Cerebellar nuclear complex (tissue), 1 donor: ENCODE results near the gene TMEM151B.

Source experiments
- DNase-seq, 2 experiments: peaks; one replicate each; lab custom pipeline; 2025; lab: John Stamatoyannopoulos, UW

TMEM151B gene

DNA sequence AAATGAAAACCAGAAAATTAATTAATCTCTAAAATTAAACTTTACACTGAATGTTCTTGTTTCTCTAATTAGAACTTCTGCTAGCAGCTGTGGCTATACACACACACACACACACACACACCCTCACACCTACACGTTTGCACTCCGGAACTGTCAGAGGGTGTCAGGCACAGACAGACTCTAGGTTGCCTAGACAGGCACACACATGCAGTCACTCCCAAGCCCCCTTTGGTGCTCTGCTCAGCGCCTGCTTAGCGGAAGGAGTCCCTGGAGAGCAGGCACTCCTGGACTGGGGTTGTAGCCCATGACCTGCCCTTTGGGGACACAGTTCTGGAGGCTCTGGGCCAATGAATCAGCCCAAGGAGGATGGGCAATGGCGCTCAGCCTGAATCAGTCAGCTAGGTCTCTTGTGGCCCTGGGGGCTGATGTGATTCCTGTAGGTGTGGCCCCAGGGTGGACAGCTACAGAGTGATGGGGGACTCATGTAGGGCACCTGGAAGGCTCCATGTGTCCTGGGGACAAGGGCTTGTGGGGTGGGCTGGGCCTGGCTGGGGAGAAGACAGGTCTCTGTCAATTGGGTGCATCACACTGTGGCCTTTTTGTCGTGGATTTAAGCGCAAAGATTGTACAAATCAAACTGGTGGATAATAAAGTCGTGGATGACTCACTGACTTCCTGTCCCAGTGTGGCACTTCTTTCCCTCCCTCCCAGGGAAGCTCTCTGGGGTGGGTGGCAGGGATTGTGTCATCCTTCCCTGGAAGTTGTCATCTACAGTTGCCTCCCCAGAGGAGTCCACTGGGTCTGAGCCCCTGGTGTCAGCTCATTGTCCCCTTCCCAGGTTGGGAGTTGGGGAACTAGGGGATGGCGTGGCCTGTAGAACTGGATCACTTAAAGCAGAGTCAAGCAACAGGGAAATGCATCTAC is 8.8 kb downstream of the TMEM151B start:
- no peak for DNase-seq

DNA sequence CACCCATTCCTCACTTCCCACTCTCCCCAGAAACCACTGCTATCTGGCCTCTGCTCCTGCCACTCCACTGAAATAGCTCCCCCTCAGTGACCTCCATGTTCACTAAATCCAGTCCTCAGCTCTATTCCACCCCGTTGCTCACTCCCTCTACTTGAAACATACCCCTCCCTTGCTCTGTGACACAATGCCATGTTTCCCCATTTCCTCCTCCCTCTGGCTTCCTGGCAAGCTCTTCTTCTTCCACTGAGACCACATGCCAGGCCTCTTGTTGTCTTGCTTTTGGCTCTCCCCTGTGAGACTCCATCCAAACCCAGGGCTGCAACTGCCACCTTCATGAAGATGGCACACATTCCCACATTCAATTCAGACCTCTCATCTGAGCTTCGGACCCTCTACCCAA is 13.9 kb downstream of the TMEM151B start:
- peak; percentile 97 to 99 for DNase-seq

DNA sequence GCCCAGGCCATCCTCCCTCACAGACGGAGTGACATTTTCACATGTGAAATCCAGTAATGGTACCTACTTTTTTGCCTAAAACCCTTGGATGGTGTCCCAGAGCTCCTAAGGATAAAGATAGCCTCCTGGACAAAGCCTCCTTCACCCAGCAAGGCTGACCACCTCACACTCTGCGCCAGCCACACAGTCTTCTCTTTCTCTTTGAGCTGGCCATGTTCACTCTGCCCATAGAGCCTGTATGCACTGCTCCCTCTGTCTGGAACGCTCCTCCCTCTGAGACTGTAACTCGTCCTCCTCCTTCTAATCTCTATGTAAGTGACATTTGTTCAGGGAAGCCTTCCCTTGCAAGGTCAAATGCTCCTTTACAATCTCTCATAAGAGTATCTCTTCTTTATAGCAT is 14.6 kb downstream of the TMEM151B start:
- DNase-seq: peak in 1 of 2 experiments; percentile 62

GRCh38 chr6:44285552-44286284 is 15.5 kb downstream of the TMEM151B start:
- no peak for DNase-seq

- no peak for DNase-seq
Measured at GRCh38 chr6:44286285-44286565, 16.0 kb downstream of the TMEM151B start.

DNA sequence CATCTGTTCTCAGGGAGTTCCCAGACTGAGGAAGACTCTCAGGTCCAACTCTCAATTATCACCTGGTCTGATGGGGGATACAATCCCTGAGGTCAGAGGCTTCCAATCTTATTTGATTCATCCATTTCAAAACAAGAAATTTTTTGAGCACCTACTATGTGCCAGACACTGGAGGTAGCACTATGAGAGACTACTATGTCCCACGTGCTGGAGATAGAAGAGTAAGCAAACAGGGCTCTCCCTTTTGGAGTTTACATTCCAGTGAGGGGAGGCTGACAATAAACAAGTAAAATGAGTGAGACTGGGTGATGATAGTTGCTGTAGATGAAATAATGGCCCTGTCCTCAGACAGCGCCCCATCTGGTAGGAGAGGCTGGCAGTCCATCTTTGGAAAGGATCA is 16.5 kb downstream of the TMEM151B start:
- no peak for DNase-seq

DNA sequence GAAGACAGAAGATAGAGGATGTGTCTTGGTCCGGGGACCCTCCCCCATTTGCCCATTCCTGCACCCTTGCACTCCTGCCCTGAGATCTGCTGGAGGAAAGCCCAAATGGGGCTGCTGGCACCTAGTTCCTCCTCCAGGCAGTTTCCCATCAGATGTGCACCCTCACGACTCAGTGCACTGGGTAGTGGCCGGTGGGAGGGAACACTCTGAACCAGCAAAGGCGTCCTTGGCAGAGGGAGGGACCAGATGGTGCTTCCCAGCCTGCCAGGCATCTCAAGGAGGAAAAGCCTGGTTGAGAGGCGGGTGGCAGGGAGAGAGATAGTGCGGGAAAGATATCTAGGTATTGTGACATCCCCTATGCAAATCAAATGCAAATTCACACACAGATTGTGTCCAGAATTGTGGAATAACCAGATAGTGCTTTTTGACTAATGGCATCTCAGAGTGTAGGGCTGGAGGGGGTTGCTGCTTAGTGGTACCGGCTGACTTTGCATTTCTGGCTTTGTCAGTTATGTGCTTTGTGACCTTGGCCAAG is 19.5 kb downstream of the TMEM151B start:
- peak; percentile 84 to 98 for DNase-seq

GRCh38 chr6:44291841-44292240 is 21.6 kb downstream of the TMEM151B start:
- no peak for DNase-seq

DNA sequence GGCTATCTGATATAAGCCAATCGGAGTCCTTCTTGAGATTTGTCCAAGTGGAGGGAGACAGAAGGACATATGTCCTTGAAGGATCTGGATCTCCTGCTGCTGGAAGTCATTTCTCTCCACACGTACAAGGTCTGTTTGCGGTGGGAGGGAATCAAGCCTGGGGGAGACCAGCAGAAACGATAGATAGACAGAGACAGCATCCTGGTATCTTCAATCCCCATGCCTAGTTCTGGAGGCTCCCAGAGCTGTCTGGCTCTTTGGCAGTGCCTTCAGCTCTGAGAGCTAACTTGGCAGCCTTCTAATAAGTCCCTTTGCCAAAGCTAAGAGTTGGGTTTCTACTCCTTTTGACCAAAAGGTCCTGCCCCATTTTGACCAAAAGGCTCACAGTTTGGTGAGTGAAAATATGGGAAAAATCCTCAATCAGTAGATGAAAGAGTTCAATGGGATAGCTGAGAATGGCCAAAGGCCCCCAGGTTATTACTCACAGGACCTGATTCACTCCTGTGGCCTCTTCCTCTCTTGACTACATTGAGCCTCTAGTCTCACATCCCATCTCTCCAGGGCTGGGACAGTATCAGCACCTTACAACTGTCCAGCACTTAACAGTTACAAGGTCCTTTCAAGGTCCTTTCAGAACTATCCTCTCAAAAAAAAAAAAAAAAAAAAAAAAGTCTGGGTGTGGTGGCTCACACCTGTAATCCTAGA is 22.6 kb downstream of the TMEM151B start:
- no peak for DNase-seq

GRCh38 chr6:44294832-44295791 is 24.9 kb downstream of the TMEM151B start:
- peak in 1 of 2 experiments; percentile 14 for DNase-seq

DNA sequence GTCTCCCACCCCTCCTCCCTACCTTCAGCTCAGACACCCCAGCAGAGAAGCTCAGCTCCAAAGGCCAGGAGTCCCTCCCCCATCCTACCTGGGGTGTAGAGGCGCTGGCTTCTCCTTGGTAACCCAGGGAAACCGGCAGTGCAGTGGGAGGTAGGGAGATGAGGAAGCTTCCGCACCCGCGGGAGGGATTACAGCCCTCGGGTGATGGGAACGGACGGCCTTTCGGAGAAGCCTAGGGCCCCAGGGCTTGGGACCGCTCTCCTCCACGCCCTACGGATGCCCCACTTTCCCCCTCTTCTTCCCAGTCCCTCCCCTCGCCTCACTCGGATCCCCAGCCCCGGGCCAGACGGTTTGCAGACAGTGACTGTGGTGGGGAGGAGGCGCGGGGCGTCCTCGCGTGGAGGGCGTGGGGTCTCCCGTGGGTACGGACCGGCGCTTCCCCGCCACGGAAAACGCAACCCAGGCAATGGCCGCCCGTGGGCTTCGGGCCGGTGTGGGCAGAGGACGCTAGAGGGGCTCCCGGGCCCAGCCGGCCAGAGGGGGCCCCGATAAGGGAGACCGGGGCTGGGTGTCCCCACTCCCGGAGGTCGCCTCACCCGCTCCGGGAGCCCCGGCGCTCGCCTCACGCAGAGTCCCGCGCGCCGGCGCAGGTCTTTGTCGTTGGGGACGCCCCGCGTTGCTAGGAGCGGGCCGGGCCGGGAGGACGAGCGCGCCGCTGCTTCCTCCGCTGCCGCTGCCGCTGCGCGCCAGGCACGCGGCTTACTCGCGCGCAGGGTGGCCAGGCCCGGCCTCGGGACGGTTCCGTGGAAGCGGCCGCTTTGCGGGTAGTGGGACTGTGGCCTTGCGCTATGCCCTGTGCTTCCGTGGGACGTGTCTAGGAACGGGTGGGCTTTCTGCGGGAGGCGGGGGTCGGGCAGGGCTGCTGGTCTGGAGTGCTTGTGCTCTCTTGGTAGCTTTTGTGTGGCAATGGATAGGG is 27.1 kb downstream of the TMEM151B start:
- DNase-seq: no peak

- DNase-seq: no peak
Measured at GRCh38 chr6:44298055-44298803, 28.0 kb downstream of the TMEM151B start.

GRCh38 chr6:44298864-44299263 is 28.6 kb downstream of the TMEM151B start:
- no peak for DNase-seq

DNA sequence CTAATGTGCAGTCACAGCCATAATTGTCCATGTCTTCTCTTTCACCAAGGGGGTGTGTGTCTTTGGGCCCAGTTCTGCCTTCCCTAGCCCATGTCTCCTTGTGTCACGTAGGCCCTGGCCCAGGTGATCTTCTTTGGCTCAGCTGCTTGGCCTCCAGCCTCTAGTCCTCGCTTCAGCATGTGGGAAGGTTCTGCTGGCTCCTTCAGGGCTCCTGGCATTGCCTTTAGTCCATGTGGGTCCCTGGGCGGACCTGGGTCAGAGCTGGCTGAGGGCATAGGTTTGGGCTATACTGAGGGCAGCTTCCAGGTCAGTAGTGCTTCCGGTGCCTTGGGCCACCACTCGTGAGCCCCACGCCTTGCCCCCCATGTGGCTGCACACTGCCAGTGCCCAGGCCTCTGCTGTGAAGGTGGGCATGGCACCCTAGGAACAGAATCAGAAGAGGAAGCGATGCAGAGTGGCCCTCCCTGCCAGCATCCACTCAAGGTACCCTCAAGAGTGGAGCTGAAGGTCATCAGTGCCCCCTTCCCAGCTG is 30.1 kb downstream of the TMEM151B start:
- DNase-seq: no peak

GRCh38 chr6:44301106-44301505 is 30.9 kb downstream of the TMEM151B start:
- no peak for DNase-seq

- DNase-seq: no peak
Measured at GRCh38 chr6:44301782-44302564, 31.7 kb downstream of the TMEM151B start.

DNA sequence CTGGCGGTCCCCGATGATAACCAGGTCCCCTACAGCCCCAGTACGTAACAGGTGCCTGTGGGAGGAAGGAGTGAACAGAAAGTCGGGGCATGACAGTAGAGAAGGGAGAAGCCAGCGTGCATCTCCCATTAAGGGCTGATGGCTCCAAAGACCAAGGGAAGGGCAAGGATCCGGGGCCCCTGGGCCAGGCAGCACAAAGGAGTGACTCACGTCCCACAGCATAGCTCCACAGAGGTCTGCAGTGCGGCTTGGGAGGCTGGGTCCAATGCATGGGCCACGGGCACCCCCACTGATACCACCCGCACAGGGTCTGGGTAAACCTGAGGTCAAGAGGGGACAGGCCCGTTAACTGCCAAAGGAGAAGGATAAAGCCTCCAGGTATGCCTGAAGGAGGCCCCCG is 32.6 kb downstream of the TMEM151B start:
- no peak for DNase-seq

- DNase-seq: no peak
Measured at GRCh38 chr6:44303842-44304241, 33.6 kb downstream of the TMEM151B start.
